Measurements from ENCODE around the gene OR5C1. TPM values are rescaled to one million over a fixed set of nuclear protein-coding genes. Genes with fewer than 3 reads are reported as not detected.

Gene OR5C1
- total and polyA plus RNA-seq, 7 experiments from 2014 or later = not detected

- no peak overlapping the region for H3K27ac ChIP-seq (ENCODE audit: low read depth, low read length)
- no peak overlapping the region for H3K4me3 ChIP-seq (ENCODE audit: low read length)
- H3K27me3 Mint-ChIP-seq = no peaks in the 10 kb centered on the region
- peaks cover 0 to under 1% of the 10 kb centered on the region in 2 donors for H3K4me1 ChIP-seq (ENCODE audit: control insufficient read depth in 2 of 2, insufficient read depth in 2 of 2, low read length in 2 of 2)
- DNase-seq (peak; percentile 52 to 79 (median 72)), ATAC-seq (peak; percentile 95)
- H3K4me3 Mint-ChIP-seq = no peak overlapping the region
- intact Hi-C loops (cut with micrococcal nuclease) = loop anchor here (1.0 to 10.0 kb wide), 10 partner anchors 181 to 715 kb away; partner anchors contain the start of gene CRB2 (in 2 of the 2)
- no peaks in the 10 kb centered on the region for H3K27me3 ChIP-seq (ENCODE audit: control insufficient read depth in 2 of 2, insufficient read depth in 2 of 2, low read length in 2 of 2)
- H3K4me1 Mint-ChIP-seq = peaks cover 9 to 24% (median 16%) of the 10 kb centered on the region in 7 donors
- POLR2A ChIA-PET = interaction anchor here (0.7 kb wide), 1 partner anchor 711 kb away, joined by 3 read pairs; no protein-coding TSS in a partner anchor
- H3K9me3 Mint-ChIP-seq = peaks cover 0 to 4% (median 0%) of the 10 kb centered on the region in 11 donors
- H3K9me3 ChIP-seq (ENCODE audit: control insufficient read depth in 2 of 3, low read length in 3 of 3) = no peaks in the 10 kb centered on the region
- CTCF ChIA-PET = interaction anchor here (0.6 to 6.1 kb wide), 9 partner anchors 9 to 717 kb away, joined by 3 to 35 read pairs (median 4); partner anchors contain the start of gene PDCL
- H3K36me3 Mint-ChIP-seq = peaks cover 0 to 15% (median 9%) of the 10 kb centered on the region in 5 donors
- H3K36me3 ChIP-seq (ENCODE audit: control insufficient read depth in 2 of 3, insufficient read depth in 3 of 3, low read length in 3 of 3) = no peaks in the 10 kb centered on the region
- no peak overlapping the region for H3K27ac Mint-ChIP-seq
Measured at GRCh38 chr9:122810306-122810946, 21.7 kb downstream of the OR5C1 start.

GRCh38 chr9:122812736-122813135, 24.0 kb downstream of the OR5C1 start:
- Mint-ChIP-seq H3K4me3 (no peak overlapping the region), H3K9me3 (no peaks in the 10 kb centered on the region), H3K4me1 (peaks cover 14 to 40% (median 31%) of the 10 kb centered on the region in 7 donors), H3K27me3 (no peaks in the 10 kb centered on the region), H3K27ac (peak overlapping the region in 2 of 9 donors; percentile 20 to 98), H3K36me3 (peaks cover 0 to 9% (median 0%) of the 10 kb centered on the region in 5 donors)
- Histone ChIP-seq H3K9me3 (ENCODE audit: control insufficient read depth in 2 of 3, low read length in 3 of 3) (no peaks in the 10 kb centered on the region), H3K36me3 (ENCODE audit: control insufficient read depth in 2 of 3, insufficient read depth in 3 of 3, low read length in 3 of 3) (no peaks in the 10 kb centered on the region), H3K27ac (ENCODE audit: low read depth, low read length) (no peak overlapping the region), H3K27me3 (ENCODE audit: control insufficient read depth in 2 of 2, insufficient read depth in 2 of 2, low read length in 2 of 2) (no peaks in the 10 kb centered on the region), H3K4me3 (ENCODE audit: low read length) (no peak overlapping the region), H3K4me1 (ENCODE audit: control insufficient read depth in 2 of 2, insufficient read depth in 2 of 2, low read length in 2 of 2) (peaks cover 12% of the 10 kb centered on the region in 2 donors)
- POLR2A ChIA-PET = no interaction called here
- intact Hi-C loops (cut with micrococcal nuclease) = loop anchor here (5.0 to 10.0 kb wide), 2 partner anchors 180 to 542 kb away; partner anchors contain the start of gene CRB2 (in 2 of the 2)
- ATAC-seq (no peak), DNase-seq (no peak)
- CTCF ChIA-PET = interaction anchor here (0.7 kb wide), 2 partner anchors 9 to 473 kb away, joined by 4 to 5 read pairs; no protein-coding TSS in a partner anchor

- Histone ChIP-seq H3K9me3 (ENCODE audit: control insufficient read depth in 2 of 3, low read length in 3 of 3) (no peaks in the 10 kb centered on the region), H3K36me3 (ENCODE audit: control insufficient read depth in 2 of 3, insufficient read depth in 3 of 3, low read length in 3 of 3) (peaks cover 0 to 3% (median 1%) of the 10 kb centered on the region in 3 experiments), H3K27me3 (ENCODE audit: control insufficient read depth in 2 of 2, insufficient read depth in 2 of 2, low read length in 2 of 2) (no peaks in the 10 kb centered on the region), H3K4me1 (ENCODE audit: control insufficient read depth in 2 of 2, insufficient read depth in 2 of 2, low read length in 2 of 2) (peaks cover 12% of the 10 kb centered on the region in 2 donors), H3K27ac (ENCODE audit: low read depth, low read length) (no peak overlapping the region), H3K4me3 (ENCODE audit: low read length) (no peak overlapping the region)
- Mint-ChIP-seq H3K27ac (peak overlapping the region in 8 of 9 donors; percentile 51 to 98 (median 86)), H3K36me3 (peaks cover 0 to 9% (median 0%) of the 10 kb centered on the region in 5 donors), H3K27me3 (no peaks in the 10 kb centered on the region), H3K9me3 (no peaks in the 10 kb centered on the region), H3K4me3 (peak overlapping the region in 3 of 10 donors; percentile 23 to 27 (median 27)), H3K4me1 (peaks cover 16 to 36% (median 27%) of the 10 kb centered on the region in 7 donors)
- ATAC-seq = no peak
- intact Hi-C loops (cut with micrococcal nuclease) = loop anchor here (5.0 to 10.0 kb wide), 2 partner anchors 178 to 540 kb away; partner anchors contain the start of gene CRB2 (in 2 of the 2)
- POLR2A ChIA-PET = interaction anchor here (7.4 kb wide), 1 partner anchor 13 kb away, joined by 50 read pairs; the partner anchor contains the start of gene PDCL
- CTCF ChIA-PET = interaction anchor here (0.6 to 1.1 kb wide), 3 partner anchors 352 to 692 kb away, joined by 3 to 5 read pairs (median 4); no protein-coding TSS in a partner anchor
- DNase-seq = no peak
Measured at GRCh38 chr9:122814545-122814944, 25.8 kb downstream of the OR5C1 start.

GRCh38 chr9:122815544-122815943, 26.8 kb downstream of the OR5C1 start:
- H3K9me3 ChIP-seq (ENCODE audit: control insufficient read depth in 2 of 3, low read length in 3 of 3) = no peaks in the 10 kb centered on the region
- DNase-seq (no peak), ATAC-seq (no peak)
- Mint-ChIP-seq H3K4me1 (peaks cover 19 to 46% (median 37%) of the 10 kb centered on the region in 7 donors), H3K36me3 (peaks cover 0 to 11% (median 5%) of the 10 kb centered on the region in 5 donors), H3K27ac (peak overlapping the region; percentile 65 to 98 (median 97)), H3K27me3 (no peaks in the 10 kb centered on the region), H3K4me3 (peak overlapping the region; percentile 67 to 89 (median 81)), H3K9me3 (no peaks in the 10 kb centered on the region)
- H3K4me3 ChIP-seq (ENCODE audit: low read length) = peak overlapping the region; percentile 29
- H3K27me3 ChIP-seq (ENCODE audit: control insufficient read depth in 2 of 2, insufficient read depth in 2 of 2, low read length in 2 of 2) = no peaks in the 10 kb centered on the region
- peak overlapping the region; percentile 69 for H3K27ac ChIP-seq (ENCODE audit: low read depth, low read length)
- H3K36me3 ChIP-seq (ENCODE audit: control insufficient read depth in 2 of 3, insufficient read depth in 3 of 3, low read length in 3 of 3) = peaks cover 4 to 13% (median 4%) of the 10 kb centered on the region in 3 experiments
- H3K4me1 ChIP-seq (ENCODE audit: control insufficient read depth in 2 of 2, insufficient read depth in 2 of 2, low read length in 2 of 2) = peaks cover 12% of the 10 kb centered on the region in 2 donors
- intact Hi-C loops (cut with micrococcal nuclease) = loop anchor here (10.0 kb wide), 1 partner anchor 539 kb away; the partner anchor contains the start of gene CRB2 (in 2 of the 2)
- CTCF ChIA-PET = interaction anchor here (1.5 to 1.8 kb wide), 2 partner anchors 12 to 317 kb away, joined by 3 to 9 read pairs; partner anchors contain the start of gene PDCL
- POLR2A ChIA-PET = interaction anchor here (1.6 to 7.4 kb wide), 2 partner anchors 9 to 12 kb away, joined by 3 to 50 read pairs; partner anchors contain the start of gene PDCL

- Histone ChIP-seq H3K27ac (ENCODE audit: low read depth, low read length) (peak overlapping the region; percentile 69), H3K4me3 (ENCODE audit: low read length) (peak overlapping the region; percentile 29), H3K9me3 (ENCODE audit: control insufficient read depth in 2 of 3, low read length in 3 of 3) (no peaks in the 10 kb centered on the region), H3K36me3 (ENCODE audit: control insufficient read depth in 2 of 3, insufficient read depth in 3 of 3, low read length in 3 of 3) (peaks cover 4 to 18% (median 4%) of the 10 kb centered on the region in 3 experiments), H3K4me1 (ENCODE audit: control insufficient read depth in 2 of 2, insufficient read depth in 2 of 2, low read length in 2 of 2) (peaks cover 12% of the 10 kb centered on the region in 2 donors), H3K27me3 (ENCODE audit: control insufficient read depth in 2 of 2, insufficient read depth in 2 of 2, low read length in 2 of 2) (no peaks in the 10 kb centered on the region)
- Mint-ChIP-seq H3K36me3 (peaks cover 0 to 12% (median 5%) of the 10 kb centered on the region in 5 donors), H3K4me1 (peaks cover 19 to 53% (median 41%) of the 10 kb centered on the region in 7 donors), H3K27ac (peak overlapping the region; percentile 91 to 98 (median 97)), H3K27me3 (no peaks in the 10 kb centered on the region), H3K4me3 (peak overlapping the region; percentile 67 to 89 (median 81)), H3K9me3 (no peaks in the 10 kb centered on the region)
- ChIA-PET CTCF (interaction anchor here (0.5 to 1.8 kb wide), 6 partner anchors 12 to 1047 kb away, joined by 3 to 9 read pairs (median 3); partner anchors contain the start of gene PDCL), POLR2A (interaction anchor here (1.2 to 7.4 kb wide), 3 partner anchors 8 to 19 kb away, joined by 3 to 50 read pairs (median 5); partner anchors contain the start of gene PDCL)
- DNase-seq = peak in 8 of 9 donors; percentile 16 to 54 (median 46)
- intact Hi-C loops (cut with micrococcal nuclease) = loop anchor here (1.0 to 10.0 kb wide), 2 partner anchors 12 to 538 kb away; partner anchors contain the start of genes CRB2 (in 2 of the 2) and PDCL (in 2 of the 2)
- peak; percentile 89 for ATAC-seq
Measured at GRCh38 chr9:122816163-122816867, 27.6 kb downstream of the OR5C1 start.
